Spleen (tissue), 11 donors: Measurements from ENCODE around the gene SLC1A3. TPM values are rescaled to one million over a fixed set of nuclear protein-coding genes. Genes with fewer than 3 reads are reported as not detected.

Experiments used
- DNase-seq: peaks from one replicate; pipeline ENCODE4 v3.0.0-alpha.2; 2020
- H3K27ac ChIP-seq, 8 donors: fragments of 200-600 bp; sonication (generic) in 7 of 8; 1 replicate in 4 of 8; 2 replicates in 4 of 8; pipeline versions ENCODE4 v1.5.0 to v1.8.0; 2016 to 2021; ENCODE audit warnings: inconsistent platforms in 4 of 8, mild to moderate bottlenecking in 4 of 8, moderate library complexity in 1 of 8
- H3K27me3 ChIP-seq, 7 donors: fragments of 200-600 bp; sonication (generic) in 6 of 7; replicated peaks in 1 of 7; 1 replicate in 4 of 7; 2 replicates in 3 of 7; pipeline versions ENCODE4 v1.5.0 to v1.8.0; 2016 to 2021; ENCODE audit warnings: inconsistent platforms in 3 of 7, mild to moderate bottlenecking in 1 of 7
- H3K36me3 ChIP-seq, 6 donors: fragments of 200-600 bp; sonication (generic) in 5 of 6; 1 replicate in 4 of 6; 2 replicates in 2 of 6; pipeline versions ENCODE4 v1.5.0 to v1.8.0; 2016 to 2021; ENCODE audit warnings: inconsistent platforms in 2 of 6
- H3K4me1 ChIP-seq, 6 donors: fragments of 200-600 bp; sonication (generic) in 5 of 6; 1 replicate in 3 of 6; 2 replicates in 3 of 6; pipeline versions ENCODE4 v1.5.0 to v1.8.0; 2016 to 2021; ENCODE audit warnings: inconsistent platforms in 3 of 6
- H3K4me3 ChIP-seq, 8 donors: fragments of 200-600 bp; sonication (generic) in 7 of 8; 1 replicate in 4 of 8; 2 replicates in 4 of 8; pipeline versions ENCODE4 v1.5.0 to v1.8.0; 2016 to 2021; ENCODE audit warnings: inconsistent platforms in 4 of 8, mild to moderate bottlenecking in 4 of 8, moderate library complexity in 2 of 8
- H3K9me3 ChIP-seq, 8 donors: fragments of 200-600 bp; sonication (generic) in 7 of 8; 1 replicate in 4 of 8; 2 replicates in 4 of 8; pipeline versions ENCODE4 v1.5.0 to v1.8.0; 2016 to 2021; ENCODE audit warnings: inconsistent platforms in 4 of 8
- POLR2A ChIP-seq, 3 donors: fragments of 450-650 bp; IDR thresholded peaks; one replicate each; pipeline ENCODE4 v1.5.1; 2017; ENCODE audit warnings: antibody characterized with exemption in 3 of 3, mild to moderate bottlenecking in 1 of 3
- POLR2AphosphoS5 ChIP-seq, 3 donors: sonication (generic); formaldehyde crosslinking; IDR thresholded peaks; one replicate each; pipeline ENCODE4 v1.5.1; 2017; ENCODE audit warnings: antibody characterized with exemption in 3 of 3
- WGBS, 5 donors: extraction: QIAGEN DNeasy Blood & Tissue Kit in 3 of 5; methylation state at CpG; one replicate each; pipeline versions ENCODE4 v1.1.5 to v1.1.7; 2013 to 2018; 5-methylcytosine and 5-hydroxymethylcytosine counted together
- intact Hi-C: fragments of 100-400 bp; cut with DNase I; formaldehyde crosslinking; loops from one replicate; pipeline ENCODE4 v1.15.0; 2023; ENCODE audit warnings: low total_unique reads
- polyA plus RNA-seq, 3 donors: library from polyadenylated mRNA; stranded (reverse); fragments of 200-250 nt; gene quantifications; one replicate each; pipeline ENCODE4 v1.2.1, GENCODE V29; 2013
- total RNA-seq, 7 donors: library from RNA; depleted of rRNA in 3 of 7; stranded (reverse); fragments of >200 nt in 3 of 7; fragmentation: NEBNext Ultra II Directional in 4 of 7; extraction: Animal tissue kit (Norgen Biotek cat#: 25700) in 4 of 7; gene quantifications; one replicate each; pipeline versions ENCODE4 v1.1.0 to v1.2.1, GENCODE V29; 2016 to 2021
- TF ChIP-seq, protein P1 (sequence below), 11 experiments: fragments of 200-600 bp in 7 of 11; fragments of 450-650 bp in 4 of 11; sonication (generic) in 4 of 11; IDR thresholded peaks in 8 of 11; conservative IDR thresholded peaks in 3 of 11; 1 replicate in 7 of 11; 2 replicates in 4 of 11; pipeline versions ENCODE4 v1.4.0 to v1.8.0; 2016 to 2021; ENCODE audit warnings: antibody characterized with exemption in 11 of 11, inconsistent platforms in 4 of 11, mild to moderate bottlenecking in 1 of 11
- donor health status: healthy with polysubstance abuse.
- donor health status: DM: no; HTN: no; CAD: no; lungs with moderate emphysema.
- donor health status: DM: no; HTN: no; CAD: no.
- donor health status: Bipolar disorder and iron deficiency.
- donor health status: healthy.
- donor health status: DM: no; HTN: no; CAD: no.
- donor health status: DM: yes; HTN: yes; CAD: no.

Gene SLC1A3
- total and polyA plus RNA-seq, 10 donors = 1.5 to 54.7 (median 25.2) TPM

GRCh38 chr5:36719282-36719681, 112.9 kb downstream of the SLC1A3 start:
- 61 to 86% (median 69%) methylated on average over 2 of the region's 2 CpGs for WGBS, 5 donors
- Histone ChIP-seq H3K4me1 (peaks cover 12 to 51% (median 38%) of the 10 kb centered on the region in 6 donors), H3K9me3 (no peaks in the 10 kb centered on the region), H3K27ac (no peak overlapping the region), H3K27me3 (no peaks in the 10 kb centered on the region), H3K4me3 (no peak overlapping the region), H3K36me3 (no peaks in the 10 kb centered on the region)
- TF ChIP-seq POLR2A (IDR thresholded peaks at IDR 0.05) (no peak), POLR2AphosphoS5 (IDR thresholded peaks at IDR 0.05) (no peak)
- TF ChIP-seq, protein P1, sequence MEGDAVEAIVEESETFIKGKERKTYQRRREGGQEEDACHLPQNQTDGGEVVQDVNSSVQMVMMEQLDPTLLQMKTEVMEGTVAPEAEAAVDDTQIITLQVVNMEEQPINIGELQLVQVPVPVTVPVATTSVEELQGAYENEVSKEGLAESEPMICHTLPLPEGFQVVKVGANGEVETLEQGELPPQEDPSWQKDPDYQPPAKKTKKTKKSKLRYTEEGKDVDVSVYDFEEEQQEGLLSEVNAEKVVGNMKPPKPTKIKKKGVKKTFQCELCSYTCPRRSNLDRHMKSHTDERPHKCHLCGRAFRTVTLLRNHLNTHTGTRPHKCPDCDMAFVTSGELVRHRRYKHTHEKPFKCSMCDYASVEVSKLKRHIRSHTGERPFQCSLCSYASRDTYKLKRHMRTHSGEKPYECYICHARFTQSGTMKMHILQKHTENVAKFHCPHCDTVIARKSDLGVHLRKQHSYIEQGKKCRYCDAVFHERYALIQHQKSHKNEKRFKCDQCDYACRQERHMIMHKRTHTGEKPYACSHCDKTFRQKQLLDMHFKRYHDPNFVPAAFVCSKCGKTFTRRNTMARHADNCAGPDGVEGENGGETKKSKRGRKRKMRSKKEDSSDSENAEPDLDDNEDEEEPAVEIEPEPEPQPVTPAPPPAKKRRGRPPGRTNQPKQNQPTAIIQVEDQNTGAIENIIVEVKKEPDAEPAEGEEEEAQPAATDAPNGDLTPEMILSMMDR (IDR thresholded peaks at IDR 0.05 in 8 of 11, conservative IDR thresholded peaks at IDR 0.05 in 3 of 11) = no peak
- DNase-seq = no peak
- intact Hi-C loops = no loop called here

- Histone ChIP-seq H3K27ac (no peak overlapping the region), H3K27me3 (no peaks in the 10 kb centered on the region), H3K36me3 (no peaks in the 10 kb centered on the region), H3K4me1 (peaks cover 12 to 65% (median 49%) of the 10 kb centered on the region in 6 donors), H3K9me3 (no peaks in the 10 kb centered on the region), H3K4me3 (no peak overlapping the region)
- DNase-seq = no peak
- TF ChIP-seq POLR2A (IDR thresholded peaks at IDR 0.05) = no peak
- TF ChIP-seq, protein P1 (IDR thresholded peaks at IDR 0.05 in 8 of 11, conservative IDR thresholded peaks at IDR 0.05 in 3 of 11) = no peak
- WGBS, 5 donors = 55 to 72% (median 70%) methylated on average over 4 of the region's 4 CpGs
- intact Hi-C loops = no loop called here
Measured at GRCh38 chr5:36720688-36721087, 114.3 kb downstream of the SLC1A3 start.

GRCh38 chr5:36721664-36722235, 115.3 kb downstream of the SLC1A3 start:
- intact Hi-C loops = no loop called here

DNA sequence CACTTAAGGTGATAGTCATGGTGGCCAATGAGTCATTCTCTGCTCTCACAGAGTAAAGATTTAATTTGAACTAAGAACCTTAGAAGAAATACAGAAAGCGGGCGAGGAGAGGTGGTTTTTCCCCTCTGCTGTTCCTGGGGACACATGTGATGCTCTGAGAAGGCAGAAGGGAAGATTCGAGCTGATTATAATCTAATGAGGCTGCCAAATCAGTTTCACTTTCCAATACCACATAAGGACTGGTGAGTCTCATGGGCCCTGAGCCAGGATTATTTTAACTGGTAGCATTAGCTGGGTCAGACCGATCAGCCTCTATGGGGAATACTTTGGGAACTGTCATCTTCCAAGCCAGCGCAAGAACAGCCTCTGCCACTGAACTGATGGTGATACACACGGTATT, 116.5 kb downstream of the SLC1A3 start:
- peaks cover 12 to 65% (median 49%) of the 10 kb centered on the region in 6 donors for H3K4me1 ChIP-seq
- DNase-seq = no peak
- intact Hi-C loops = no loop called here
- TF ChIP-seq POLR2A (IDR thresholded peaks at IDR 0.05) (no peak), POLR2AphosphoS5 (IDR thresholded peaks at IDR 0.05) (no peak)
- TF ChIP-seq, protein P1 (IDR thresholded peaks at IDR 0.05 in 8 of 11, conservative IDR thresholded peaks at IDR 0.05 in 3 of 11) = no peak
- peak overlapping the region in 6 of 8 donors; percentile 17 to 88 (median 86) for H3K27ac ChIP-seq
- 53 to 60% (median 57%) methylated on average over 6 of the region's 6 CpGs for WGBS, 5 donors
- no peaks in the 10 kb centered on the region for H3K27me3 ChIP-seq
- H3K36me3 ChIP-seq = no peaks in the 10 kb centered on the region
- peak overlapping the region in 1 of 8 donors; percentile 15 for H3K4me3 ChIP-seq
- H3K9me3 ChIP-seq = no peaks in the 10 kb centered on the region

More at GRCh38 chr5:36721664-36722235, 115.3 kb downstream of the SLC1A3 start:
- Histone ChIP-seq H3K4me3 (no peak overlapping the region), H3K27ac (peak overlapping the region in 1 of 8 donors; percentile 12), H3K27me3 (no peaks in the 10 kb centered on the region), H3K4me1 (peaks cover 12 to 65% (median 49%) of the 10 kb centered on the region in 6 donors), H3K9me3 (no peaks in the 10 kb centered on the region), H3K36me3 (no peaks in the 10 kb centered on the region)
- 68 to 78% (median 70%) methylated on average over 5 of the region's 5 CpGs for WGBS, 5 donors
- DNase-seq = no peak
- TF ChIP-seq, protein P1 (IDR thresholded peaks at IDR 0.05 in 8 of 11, conservative IDR thresholded peaks at IDR 0.05 in 3 of 11) = no peak
- TF ChIP-seq POLR2A (IDR thresholded peaks at IDR 0.05) (no peak), POLR2AphosphoS5 (IDR thresholded peaks at IDR 0.05) (no peak)
